Ascending aorta (tissue), 2 donors: ENCODE measurements around the gene ASH1L. TPM values are rescaled to one million over a fixed set of nuclear protein-coding genes. Genes with fewer than 3 reads are reported as not detected.
"Not testable (repeated sequence)": the region's sequence is repeated elsewhere in the genome, so short reads cannot be mapped to it uniquely, and the experiment has no call there.

Experiments used
- DNase-seq, 2 donors: peaks; one replicate each; pipeline ENCODE4 v3.0.0-alpha.2; 2019; ENCODE audit warnings: low spot score in 2 of 2
- H3K27ac ChIP-seq, 2 donors: fragments of 200-600 bp; sonication (generic); one replicate each; pipeline ENCODE4 v1.5.1; 2016 to 2017; ENCODE audit warnings: mild to moderate bottlenecking in 1 of 2
- H3K27me3 ChIP-seq: fragments of 200-600 bp; sonication (generic); one replicate; pipeline ENCODE4 v1.5.1; 2017
- H3K36me3 ChIP-seq, 2 donors: fragments of 200-600 bp; sonication (generic); one replicate each; pipeline ENCODE4 v1.5.1; 2016
- H3K4me1 ChIP-seq, 2 donors: fragments of 200-600 bp; sonication (generic); one replicate each; pipeline ENCODE4 v1.5.1; 2016 to 2017; ENCODE audit warnings: mild to moderate bottlenecking in 1 of 2
- H3K4me3 ChIP-seq, 2 donors: fragments of 200-600 bp; sonication (generic); one replicate each; pipeline ENCODE4 v1.5.1; 2016 to 2017; ENCODE audit warnings: mild to moderate bottlenecking in 1 of 2
- H3K9me3 ChIP-seq, 2 donors: fragments of 200-600 bp; sonication (generic); one replicate each; pipeline ENCODE4 v1.5.1; 2016
- intact Hi-C: fragments of 100-400 bp; cut with DNase I; formaldehyde crosslinking; loops from one replicate; pipeline ENCODE4 v1.15.1; 2023
- total RNA-seq: library from RNA; depleted of rRNA; stranded (reverse); fragments of >200 nt; gene quantifications from one replicate; pipeline ENCODE4 v1.1.0, GENCODE V29; 2016
- TF ChIP-seq, protein P1 (sequence below), 3 experiments: fragments of 200-600 bp in 2 of 3; fragments of 450-650 bp in 1 of 3; sonication (generic) in 2 of 3; IDR thresholded peaks; one replicate each; pipeline ENCODE4 v1.5.1; 2016 to 2019; ENCODE audit warnings: antibody characterized with exemption in 3 of 3, mild to moderate bottlenecking in 1 of 3, moderate library complexity in 1 of 3

Gene ASH1L
- total RNA-seq, 1 donor from 2014 or later, result 16.2 TPM

DNA sequence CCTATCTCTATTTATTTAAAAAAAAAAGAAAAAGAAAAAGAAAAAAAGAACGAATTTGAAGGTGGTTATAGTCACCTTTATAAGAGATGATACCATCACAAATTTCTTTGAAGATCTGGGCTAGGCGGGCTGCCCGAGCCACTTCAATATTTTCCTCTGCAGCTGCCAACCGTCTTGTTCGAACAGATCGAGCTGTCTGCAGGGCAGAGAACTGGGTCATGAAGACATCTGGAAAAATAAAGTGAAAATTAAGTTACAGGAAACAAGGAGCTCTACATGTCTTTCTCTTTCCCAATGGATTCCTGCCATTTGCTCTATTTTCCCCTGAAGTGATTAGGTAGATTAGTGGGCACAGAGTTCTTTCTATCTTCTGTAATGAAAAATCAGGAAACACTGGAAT, 210.0 kb downstream of the ASH1L start:
- H3K27me3 ChIP-seq, result no peaks in the 10 kb centered on the region
- no peak overlapping the region for H3K4me3 ChIP-seq
- H3K4me1 ChIP-seq, result no peaks in the 10 kb centered on the region
- H3K9me3 ChIP-seq, result no peaks in the 10 kb centered on the region
- intact Hi-C loops, result no loop called here
- H3K27ac ChIP-seq, result no peak overlapping the region
- TF ChIP-seq, protein P1, sequence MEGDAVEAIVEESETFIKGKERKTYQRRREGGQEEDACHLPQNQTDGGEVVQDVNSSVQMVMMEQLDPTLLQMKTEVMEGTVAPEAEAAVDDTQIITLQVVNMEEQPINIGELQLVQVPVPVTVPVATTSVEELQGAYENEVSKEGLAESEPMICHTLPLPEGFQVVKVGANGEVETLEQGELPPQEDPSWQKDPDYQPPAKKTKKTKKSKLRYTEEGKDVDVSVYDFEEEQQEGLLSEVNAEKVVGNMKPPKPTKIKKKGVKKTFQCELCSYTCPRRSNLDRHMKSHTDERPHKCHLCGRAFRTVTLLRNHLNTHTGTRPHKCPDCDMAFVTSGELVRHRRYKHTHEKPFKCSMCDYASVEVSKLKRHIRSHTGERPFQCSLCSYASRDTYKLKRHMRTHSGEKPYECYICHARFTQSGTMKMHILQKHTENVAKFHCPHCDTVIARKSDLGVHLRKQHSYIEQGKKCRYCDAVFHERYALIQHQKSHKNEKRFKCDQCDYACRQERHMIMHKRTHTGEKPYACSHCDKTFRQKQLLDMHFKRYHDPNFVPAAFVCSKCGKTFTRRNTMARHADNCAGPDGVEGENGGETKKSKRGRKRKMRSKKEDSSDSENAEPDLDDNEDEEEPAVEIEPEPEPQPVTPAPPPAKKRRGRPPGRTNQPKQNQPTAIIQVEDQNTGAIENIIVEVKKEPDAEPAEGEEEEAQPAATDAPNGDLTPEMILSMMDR (IDR thresholded peaks at IDR 0.05), result no peak
- no peak for DNase-seq
- peaks cover 73 to 94% of the 10 kb centered on the region in 2 donors for H3K36me3 ChIP-seq

DNA sequence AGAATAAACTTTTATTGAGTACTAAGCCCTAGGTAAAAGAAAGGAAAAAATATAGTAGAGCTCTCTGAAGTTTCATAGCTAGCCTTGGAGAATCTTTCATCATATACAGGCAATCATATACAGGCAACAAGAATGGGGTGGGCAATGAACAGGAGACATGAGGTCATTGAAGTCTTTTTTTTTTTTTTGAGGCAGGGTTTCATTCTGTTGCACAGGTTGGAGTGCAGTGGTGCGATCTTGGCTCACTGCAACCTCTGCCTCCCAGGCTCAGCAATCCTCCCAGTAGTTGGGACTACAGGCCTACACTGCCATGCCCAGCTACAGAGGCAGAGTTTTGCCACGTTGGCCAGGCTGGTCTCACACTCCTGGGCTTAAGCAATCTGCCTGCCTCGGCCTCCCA, 219.8 kb downstream of the ASH1L start:
- Histone ChIP-seq H3K36me3 (peaks cover 91 to 97% of the 10 kb centered on the region in 2 donors), H3K4me1 (no peaks in the 10 kb centered on the region), H3K9me3 (no peaks in the 10 kb centered on the region), H3K4me3 (no peak overlapping the region), H3K27me3 (no peaks in the 10 kb centered on the region), H3K27ac (no peak overlapping the region)
- intact Hi-C loops, result no loop called here
- TF ChIP-seq, protein P1 (IDR thresholded peaks at IDR 0.05), result no peak
- no peak for DNase-seq

DNA sequence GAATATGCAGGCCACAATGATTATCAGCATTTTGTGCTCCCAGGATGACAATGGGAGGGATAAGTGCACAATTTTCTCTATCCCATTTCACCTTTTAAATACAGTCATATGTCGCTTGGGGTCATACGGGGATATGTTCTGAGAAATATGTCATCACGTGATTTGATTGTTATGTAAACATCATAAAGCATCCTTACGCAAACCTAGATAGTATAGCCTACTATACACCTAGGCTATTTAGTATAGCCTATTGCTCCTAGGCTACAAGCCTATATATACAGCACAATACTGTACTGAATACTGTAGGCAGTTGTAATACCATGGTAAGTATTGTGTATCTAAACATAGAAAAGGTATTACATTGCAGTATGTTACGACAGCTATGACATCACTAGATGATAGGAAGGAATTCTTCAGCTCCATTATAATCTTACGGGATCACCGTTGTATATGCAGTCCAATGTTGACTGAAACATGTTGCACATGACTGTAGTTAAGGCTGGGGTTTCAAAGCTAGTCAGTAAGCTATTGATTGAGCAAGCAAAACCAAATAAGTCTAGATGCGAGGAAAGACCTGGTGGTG, 223.0 kb downstream of the ASH1L start:
- Histone ChIP-seq H3K36me3 (peaks cover 77 to 88% of the 10 kb centered on the region in 2 donors), H3K9me3 (no peaks in the 10 kb centered on the region), H3K4me1 (no peaks in the 10 kb centered on the region), H3K27me3 (no peaks in the 10 kb centered on the region), H3K4me3 (no peak overlapping the region), H3K27ac (no peak overlapping the region)
- TF ChIP-seq, protein P1 (IDR thresholded peaks at IDR 0.05), result no peak
- intact Hi-C loops, result no loop called here
- DNase-seq, result no peak

DNA sequence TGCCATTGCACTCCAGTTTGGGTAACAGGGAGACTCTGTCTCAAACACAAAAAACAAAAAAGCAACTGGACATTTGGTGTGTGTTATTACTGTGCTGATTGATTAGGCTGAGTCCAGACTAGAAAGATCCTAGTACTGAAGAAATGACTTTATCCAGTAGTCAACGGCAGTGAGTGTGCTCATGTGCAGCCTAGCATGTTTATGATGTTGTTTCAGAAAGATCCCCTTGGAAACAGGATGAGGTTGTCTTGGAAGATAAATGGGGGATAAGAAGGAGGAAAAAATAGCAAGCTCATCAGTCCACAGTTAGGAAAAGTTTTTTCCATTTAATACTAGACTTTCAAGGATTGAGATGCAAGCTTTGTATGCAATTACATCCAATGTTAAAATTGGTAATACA, 227.6 kb downstream of the ASH1L start:
- Histone ChIP-seq H3K27ac (no peak overlapping the region), H3K9me3 (no peaks in the 10 kb centered on the region), H3K27me3 (no peaks in the 10 kb centered on the region), H3K4me1 (no peaks in the 10 kb centered on the region), H3K4me3 (no peak overlapping the region), H3K36me3 (peaks cover 53 to 68% of the 10 kb centered on the region in 2 donors)
- intact Hi-C loops, result no loop called here
- no peak for DNase-seq
- TF ChIP-seq, protein P1 (IDR thresholded peaks at IDR 0.05), result no peak

DNA sequence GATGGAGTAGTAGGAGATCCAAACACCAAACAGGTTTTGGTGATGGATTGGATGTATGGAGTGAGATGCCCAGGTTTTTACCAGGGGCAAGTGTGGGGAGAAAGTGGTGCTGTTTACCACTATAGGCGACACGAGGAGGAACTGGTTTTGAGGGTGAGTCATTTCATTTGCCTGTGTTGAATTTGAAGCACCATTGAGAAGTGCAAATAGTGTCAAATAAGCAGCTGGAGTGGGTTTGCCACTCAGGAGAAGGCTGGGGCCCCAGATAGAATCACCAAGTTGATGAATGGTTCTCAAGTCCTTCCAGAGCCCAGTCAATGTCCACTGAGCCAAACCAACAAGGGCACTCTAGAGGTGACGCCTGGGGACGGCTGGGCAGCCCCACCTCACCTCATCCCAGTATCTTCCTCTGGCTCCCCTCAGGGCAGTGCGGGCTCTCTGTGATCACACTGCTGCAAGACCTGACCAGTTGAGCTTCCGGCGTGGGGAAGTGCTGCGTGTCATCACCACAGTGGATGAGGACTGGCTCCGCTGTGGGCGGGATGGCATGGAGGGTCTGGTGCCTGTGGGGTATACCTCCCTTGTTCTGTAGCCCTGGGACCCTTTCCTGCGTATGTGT, 232.5 kb downstream of the ASH1L start:
- peaks cover 2 to 7% of the 10 kb centered on the region in 2 donors for H3K4me1 ChIP-seq
- no peak overlapping the region for H3K4me3 ChIP-seq
- no peaks in the 10 kb centered on the region for H3K9me3 ChIP-seq
- H3K36me3 ChIP-seq, result peaks cover 42 to 59% of the 10 kb centered on the region in 2 donors
- intact Hi-C loops, result no loop called here
- TF ChIP-seq, protein P1 (IDR thresholded peaks at IDR 0.05), result no peak
- no peak for DNase-seq
- no peak overlapping the region for H3K27ac ChIP-seq
- H3K27me3 ChIP-seq, result no peaks in the 10 kb centered on the region

DNA sequence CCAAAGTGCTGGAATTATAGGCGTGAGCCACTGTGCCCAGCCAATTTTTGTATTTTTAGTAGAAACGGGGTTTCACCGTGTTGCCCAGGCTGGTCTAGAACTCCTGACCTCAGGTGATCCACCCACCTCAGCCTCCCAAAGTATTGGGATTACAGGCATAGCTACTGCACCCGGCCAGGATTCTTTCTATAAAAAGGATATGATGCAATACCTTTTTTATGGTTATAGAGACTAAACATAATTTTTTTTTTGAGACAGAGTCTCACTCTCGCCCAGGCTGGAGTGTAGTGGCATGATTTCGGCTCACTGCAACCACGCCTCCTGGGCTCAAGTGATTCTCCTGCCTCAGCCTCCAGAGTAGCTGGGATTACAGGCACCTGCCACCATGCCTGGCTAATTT, 233.7 kb downstream of the ASH1L start:
- peaks cover 38 to 52% of the 10 kb centered on the region in 2 donors for H3K36me3 ChIP-seq
- H3K27me3 ChIP-seq, intact Hi-C loops: not testable (repeated sequence)

More for the DNA sequence above, 233.7 kb downstream of the ASH1L start:
- peak overlapping the region in 1 of 2 donors; percentile 32 for H3K27ac ChIP-seq
- not testable (repeated sequence) for H3K9me3 ChIP-seq, H3K4me1 ChIP-seq, H3K4me3 ChIP-seq, DNase-seq
